Measurements from ENCODE around the gene TAF15. TPM values are rescaled to one million over a fixed set of nuclear protein-coding genes. Genes with fewer than 3 reads are reported as not detected.

TAF15 gene
- total RNA-seq, 4 donors from 2014 or later, result 25.2 to 39.5 (median 31.6) TPM

DNA sequence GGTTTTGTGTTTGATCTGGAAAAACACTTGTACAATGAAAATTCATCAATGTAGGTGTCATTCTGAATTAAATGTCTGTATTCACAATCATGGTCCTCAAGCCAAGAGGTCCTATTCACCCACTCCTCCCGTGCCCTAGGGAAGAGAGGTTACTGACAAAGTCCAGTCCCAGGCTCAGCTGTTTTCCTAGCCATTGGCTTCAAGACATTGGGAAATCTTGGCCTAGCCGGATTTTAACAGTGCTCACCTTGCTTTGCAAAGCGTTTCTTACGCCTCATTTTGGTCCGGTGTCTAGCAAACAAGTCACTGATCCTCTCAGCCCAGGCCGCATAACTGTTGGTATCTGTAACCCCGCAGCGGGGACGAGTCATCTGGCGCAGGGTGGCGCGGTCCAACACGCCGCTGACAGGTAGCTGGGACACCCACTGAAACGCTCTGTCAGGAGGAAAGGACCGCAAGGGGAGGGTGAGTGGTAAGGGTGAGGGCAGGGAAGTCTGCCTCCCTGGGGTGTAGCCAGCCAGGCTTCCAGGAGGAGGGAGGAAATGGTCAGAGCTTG lies 30.6 kb upstream of the TAF15 start:
- in situ Hi-C loops (cut with MboI; ENCODE audit: low sequenced_read_pairs in 4 of 4), result no loop called here

DNA sequence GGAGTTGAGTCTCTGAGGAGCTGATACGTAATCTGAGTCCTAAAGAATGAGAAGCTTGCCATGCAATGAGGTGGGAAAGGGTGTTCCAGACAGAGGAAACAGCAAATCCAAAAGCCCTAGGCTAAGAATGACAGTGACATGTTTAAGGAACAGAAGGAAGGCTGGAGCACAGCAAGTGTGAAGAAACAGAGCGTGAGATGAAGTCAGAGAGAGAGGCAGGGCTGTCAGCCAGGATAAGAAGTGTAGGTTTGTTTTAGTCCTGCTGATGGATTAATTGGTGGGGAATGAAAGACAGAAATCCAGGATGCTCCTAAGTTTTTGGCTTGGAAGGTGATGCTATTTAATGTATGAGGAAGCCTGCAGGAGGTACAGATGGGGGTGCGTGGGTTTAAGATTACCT lies 28.3 kb upstream of the TAF15 start:
- DNase-seq (no peak), ATAC-seq (no peak)
- Histone ChIP-seq H3K4me3 (no peak overlapping the region), H3K4me1 (peaks cover 5 to 6% of the 10 kb centered on the region in 2 donors), H3K9me3 (no peaks in the 10 kb centered on the region), H3K36me3 (no peaks in the 10 kb centered on the region), H3K27ac (no peak overlapping the region), H3K27me3 (peaks cover 0 to 12% (median 0%) of the 10 kb centered on the region in 3 donors)
- in situ Hi-C loops (cut with MboI; ENCODE audit: low sequenced_read_pairs in 4 of 4), result no loop called here
- intact Hi-C loops (cut with DNase I; ENCODE audit: low total_unique reads), result no loop called here
- no peak for TF ChIP-seq POLR2A (IDR thresholded peaks at IDR 0.05)
- TF ChIP-seq, protein P1, sequence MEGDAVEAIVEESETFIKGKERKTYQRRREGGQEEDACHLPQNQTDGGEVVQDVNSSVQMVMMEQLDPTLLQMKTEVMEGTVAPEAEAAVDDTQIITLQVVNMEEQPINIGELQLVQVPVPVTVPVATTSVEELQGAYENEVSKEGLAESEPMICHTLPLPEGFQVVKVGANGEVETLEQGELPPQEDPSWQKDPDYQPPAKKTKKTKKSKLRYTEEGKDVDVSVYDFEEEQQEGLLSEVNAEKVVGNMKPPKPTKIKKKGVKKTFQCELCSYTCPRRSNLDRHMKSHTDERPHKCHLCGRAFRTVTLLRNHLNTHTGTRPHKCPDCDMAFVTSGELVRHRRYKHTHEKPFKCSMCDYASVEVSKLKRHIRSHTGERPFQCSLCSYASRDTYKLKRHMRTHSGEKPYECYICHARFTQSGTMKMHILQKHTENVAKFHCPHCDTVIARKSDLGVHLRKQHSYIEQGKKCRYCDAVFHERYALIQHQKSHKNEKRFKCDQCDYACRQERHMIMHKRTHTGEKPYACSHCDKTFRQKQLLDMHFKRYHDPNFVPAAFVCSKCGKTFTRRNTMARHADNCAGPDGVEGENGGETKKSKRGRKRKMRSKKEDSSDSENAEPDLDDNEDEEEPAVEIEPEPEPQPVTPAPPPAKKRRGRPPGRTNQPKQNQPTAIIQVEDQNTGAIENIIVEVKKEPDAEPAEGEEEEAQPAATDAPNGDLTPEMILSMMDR (IDR thresholded peaks at IDR 0.05 in 4 of 5, conservative IDR thresholded peaks at IDR 0.05 in 1 of 5), result no peak

More for the DNA sequence above, 30.6 kb upstream of the TAF15 start:
- Histone ChIP-seq H3K9me3 (no peaks in the 10 kb centered on the region), H3K4me3 (no peak overlapping the region), H3K36me3 (no peaks in the 10 kb centered on the region), H3K27me3 (peaks cover 0 to 7% (median 0%) of the 10 kb centered on the region in 3 donors), H3K27ac (no peak overlapping the region), H3K4me1 (peaks cover 5% of the 10 kb centered on the region in 2 donors)
- intact Hi-C loops (cut with DNase I; ENCODE audit: low total_unique reads), result no loop called here
- no peak for DNase-seq
- ATAC-seq, result no peak
- TF ChIP-seq POLR2A (IDR thresholded peaks at IDR 0.05), result no peak
- TF ChIP-seq, protein P1 (IDR thresholded peaks at IDR 0.05 in 4 of 5, conservative IDR thresholded peaks at IDR 0.05 in 1 of 5), result no peak

DNA sequence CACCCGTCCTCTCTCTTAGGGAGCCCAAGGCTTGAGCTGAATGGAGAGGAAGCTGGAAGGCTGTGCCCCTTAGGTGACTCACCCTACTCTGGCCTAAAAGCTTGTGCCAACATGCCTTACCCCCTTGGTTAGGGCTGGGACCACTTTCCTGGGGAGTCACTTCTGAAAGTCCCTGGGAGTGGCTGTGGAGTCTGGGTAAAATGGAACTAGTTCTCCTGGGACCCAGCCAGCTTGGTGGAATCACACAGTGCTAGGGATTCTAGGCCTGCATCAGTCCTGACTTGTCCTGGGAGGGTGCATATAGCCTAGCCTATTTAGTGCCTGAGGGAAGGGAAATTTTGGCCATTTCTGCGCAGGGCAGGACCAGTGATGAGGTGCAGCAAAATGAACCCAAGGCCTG lies 24.4 kb upstream of the TAF15 start:
- Histone ChIP-seq H3K4me1 (peaks cover 6 to 7% of the 10 kb centered on the region in 2 donors), H3K27me3 (peaks cover 0 to 9% (median 0%) of the 10 kb centered on the region in 3 donors), H3K4me3 (no peak overlapping the region), H3K36me3 (no peaks in the 10 kb centered on the region), H3K27ac (no peak overlapping the region), H3K9me3 (no peaks in the 10 kb centered on the region)
- DNase-seq, result no peak
- no peak for ATAC-seq
- TF ChIP-seq, protein P1 (IDR thresholded peaks at IDR 0.05 in 4 of 5, conservative IDR thresholded peaks at IDR 0.05 in 1 of 5), result no peak
- no peak for TF ChIP-seq POLR2A (IDR thresholded peaks at IDR 0.05)
- intact Hi-C loops (cut with DNase I; ENCODE audit: low total_unique reads), result no loop called here
- in situ Hi-C loops (cut with MboI; ENCODE audit: low sequenced_read_pairs in 4 of 4), result no loop called here

DNA sequence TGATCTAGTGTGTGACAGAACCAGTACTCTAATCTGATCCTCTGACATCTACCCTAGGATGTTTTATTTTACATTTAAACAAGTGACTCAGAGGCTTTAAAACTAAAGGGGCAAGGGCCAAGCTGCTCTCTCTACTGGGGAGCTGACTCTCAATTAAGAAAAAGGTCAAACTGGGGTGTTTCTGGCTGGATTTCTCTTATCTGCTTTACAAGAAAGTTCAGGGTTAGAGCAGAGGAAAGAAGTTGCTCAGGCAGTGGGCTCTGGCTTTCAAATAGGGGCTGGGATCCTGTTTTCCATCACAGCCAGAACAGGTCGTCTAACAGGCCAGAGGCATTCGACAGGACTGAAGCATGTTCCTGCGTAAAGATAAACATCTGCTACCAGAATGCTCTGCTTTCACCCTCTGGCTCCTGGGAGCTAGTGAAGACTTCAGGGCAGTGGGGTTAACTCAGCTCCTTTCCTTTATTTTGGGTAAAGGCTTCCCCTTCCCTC lies 22.3 kb upstream of the TAF15 start:
- no peak overlapping the region for H3K27ac ChIP-seq

More for the DNA sequence above, 22.3 kb upstream of the TAF15 start:
- in situ Hi-C loops (cut with MboI; ENCODE audit: low sequenced_read_pairs in 4 of 4), result no loop called here
- H3K9me3 ChIP-seq, result no peaks in the 10 kb centered on the region
- DNase-seq (no peak), ATAC-seq (no peak)
- TF ChIP-seq POLR2A (IDR thresholded peaks at IDR 0.05), result no peak
- TF ChIP-seq, protein P1 (IDR thresholded peaks at IDR 0.05 in 4 of 5, conservative IDR thresholded peaks at IDR 0.05 in 1 of 5), result no peak
- H3K4me3 ChIP-seq, result no peak overlapping the region
- peaks cover 0 to 8% (median 0%) of the 10 kb centered on the region in 3 donors for H3K27me3 ChIP-seq
- no peaks in the 10 kb centered on the region for H3K36me3 ChIP-seq
- intact Hi-C loops (cut with DNase I; ENCODE audit: low total_unique reads), result no loop called here
- peaks cover 6 to 7% of the 10 kb centered on the region in 2 donors for H3K4me1 ChIP-seq

All from gastrocnemius medialis (tissue), 4 donors.